ENCODE measurements around the gene NAMPT. TPM values are rescaled to one million over a fixed set of nuclear protein-coding genes. Genes with fewer than 3 reads are reported as not detected.
"Not testable (repeated sequence)": the region's sequence is repeated elsewhere in the genome, so short reads cannot be mapped to it uniquely, and the experiment has no call there.

NAMPT gene
- total RNA-seq, 1 donor from 2014 or later = 120 TPM

DNA sequence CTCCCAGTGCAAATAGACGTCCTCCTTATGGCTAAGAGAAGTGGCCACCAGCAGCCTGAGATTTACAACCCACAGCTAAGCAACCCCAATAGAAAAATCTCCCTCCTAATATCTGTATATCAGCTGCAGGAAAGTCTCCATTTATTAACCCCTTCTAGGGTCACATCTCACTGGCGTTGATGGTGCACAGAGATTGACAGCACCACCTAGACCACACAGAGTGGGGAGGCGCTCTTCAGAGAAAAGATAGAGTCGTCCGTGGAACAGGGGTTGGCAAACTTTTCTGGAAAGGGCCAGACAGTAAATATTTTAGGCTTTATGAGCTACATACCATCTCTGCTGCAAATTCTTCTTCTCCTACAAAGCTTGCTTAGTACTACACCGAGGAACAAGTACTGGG lies 60.0 kb downstream of the NAMPT start:
- no peak for DNase-seq

DNA sequence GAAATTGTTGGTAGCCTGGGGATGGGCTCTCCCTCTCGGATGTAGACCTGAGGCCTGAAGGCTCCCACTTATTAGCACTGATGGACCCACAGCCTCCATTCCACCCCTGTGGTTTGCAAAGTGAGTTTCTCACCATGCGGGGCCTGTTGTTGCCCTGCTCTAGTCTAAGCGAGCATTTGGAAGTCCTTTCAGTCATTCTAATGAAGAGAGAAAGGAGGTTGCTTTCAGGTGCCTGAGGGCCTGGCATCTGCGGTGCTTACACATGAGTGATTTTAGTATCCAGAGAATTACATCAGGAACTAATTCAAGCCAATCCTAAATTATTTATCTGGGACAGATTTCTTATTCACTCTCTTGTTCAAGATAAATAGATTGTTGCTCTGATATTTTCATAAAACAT lies 61.6 kb downstream of the NAMPT start:
- no peak for DNase-seq

DNA sequence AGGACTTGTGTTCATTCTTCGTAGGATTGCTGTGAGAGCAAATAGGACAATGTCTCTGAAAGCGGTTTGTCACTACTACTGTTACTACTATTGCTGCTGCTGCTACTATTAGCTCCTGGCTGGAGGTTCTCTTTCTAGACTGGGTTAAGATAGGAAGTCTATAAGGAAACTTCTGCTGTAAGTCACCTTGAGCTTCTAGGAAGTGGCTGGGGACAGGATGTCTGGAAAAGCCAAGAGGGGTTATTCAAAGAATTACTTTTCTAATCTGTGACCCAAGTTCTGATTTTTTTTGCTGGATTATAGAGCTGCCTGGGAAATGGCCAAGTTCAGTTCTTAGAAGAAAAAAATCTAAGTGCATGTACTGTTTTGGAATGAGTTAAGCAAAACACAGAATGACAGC lies 62.2 kb downstream of the NAMPT start:
- no peak for DNase-seq

DNA sequence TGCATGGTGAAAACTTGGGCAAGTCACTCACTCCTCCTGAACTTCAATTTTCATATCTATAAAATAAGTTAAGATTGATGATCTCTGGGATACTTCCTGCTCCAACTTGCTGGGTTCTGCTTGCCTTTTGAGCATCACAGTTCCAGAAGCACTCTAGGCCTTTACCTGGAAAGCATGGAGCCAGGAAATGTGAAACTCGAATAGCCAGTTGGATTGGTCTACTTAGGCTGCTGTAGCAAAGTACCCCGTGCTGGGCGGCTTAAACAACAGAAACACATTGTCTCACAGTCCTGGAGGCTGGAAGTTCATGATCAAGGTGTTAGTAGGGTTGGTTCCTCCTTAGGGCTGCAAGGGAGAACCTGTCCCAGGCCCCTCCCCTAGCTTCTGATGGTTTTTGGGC lies 64.5 kb downstream of the NAMPT start:
- DNase-seq = no peak

DNA sequence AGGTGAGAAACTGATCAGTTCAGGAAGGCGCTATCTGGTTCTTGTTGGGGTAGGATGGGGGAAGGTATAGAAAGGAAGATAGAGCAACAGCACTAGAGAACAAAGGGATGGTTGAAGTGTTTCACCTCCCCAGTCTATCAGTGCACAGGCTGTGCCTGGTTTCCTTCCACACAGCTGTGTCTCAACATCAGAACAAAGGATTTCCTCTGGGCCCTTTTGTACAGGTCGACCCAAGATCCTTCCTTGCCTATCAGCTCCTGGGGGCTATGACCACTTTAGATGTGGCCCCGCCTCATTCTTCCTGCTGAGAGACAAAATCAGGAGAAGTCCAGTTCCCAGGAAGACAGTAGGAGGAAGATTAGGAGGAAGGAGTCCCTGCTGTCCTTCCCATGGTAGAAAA lies 65.6 kb downstream of the NAMPT start:
- DNase-seq = no peak

DNA sequence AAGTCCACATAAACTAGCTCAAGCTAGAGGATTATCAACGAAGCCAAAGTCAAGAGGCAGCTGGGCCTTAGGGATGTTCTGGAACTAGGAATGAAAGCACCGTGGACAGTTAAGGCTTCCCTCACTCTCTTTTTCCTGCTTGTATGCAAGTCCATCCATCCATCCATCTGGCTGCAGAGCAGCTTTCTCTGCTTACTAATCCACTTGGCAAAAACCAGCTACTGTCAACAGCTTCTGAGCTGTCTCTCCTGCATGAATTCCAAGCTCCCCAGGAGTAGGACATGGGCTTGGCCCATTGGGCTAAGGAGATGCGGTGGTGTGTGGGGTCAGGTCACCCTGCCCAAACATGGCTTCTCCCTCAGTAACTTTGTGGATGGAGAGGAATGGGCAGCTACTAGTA lies 66.2 kb downstream of the NAMPT start:
- DNase-seq = no peak

DNA sequence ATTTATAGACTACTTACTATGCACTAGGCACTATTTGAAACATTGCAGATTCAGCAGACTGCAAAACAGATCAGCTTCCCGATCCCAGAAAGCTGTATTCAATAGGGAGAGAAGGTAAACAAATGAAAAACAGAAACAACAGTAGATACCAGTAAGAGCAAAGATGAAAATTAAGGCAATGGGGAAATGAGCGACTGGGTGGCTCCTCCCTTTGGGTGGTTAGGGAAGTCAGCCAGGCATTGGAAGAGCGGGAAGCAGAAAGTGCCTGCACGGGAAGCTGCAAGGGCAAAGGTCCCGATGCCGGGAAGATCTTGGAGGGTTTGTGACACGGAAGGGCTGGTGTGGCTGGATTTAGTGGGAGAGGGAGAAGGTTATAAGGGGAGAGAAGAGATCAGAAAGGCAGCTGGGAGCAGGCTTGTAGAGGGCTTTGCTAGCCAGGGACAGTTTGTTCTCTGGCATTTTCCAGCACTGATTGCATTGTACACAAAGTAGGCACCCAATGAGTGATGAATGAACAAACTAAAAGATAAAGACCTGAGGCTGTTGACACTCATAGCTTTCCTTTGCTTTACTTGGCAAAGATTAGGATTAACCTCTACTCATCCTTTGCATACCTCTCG lies 67.8 kb downstream of the NAMPT start:
- peak; percentile 14 for DNase-seq

DNA sequence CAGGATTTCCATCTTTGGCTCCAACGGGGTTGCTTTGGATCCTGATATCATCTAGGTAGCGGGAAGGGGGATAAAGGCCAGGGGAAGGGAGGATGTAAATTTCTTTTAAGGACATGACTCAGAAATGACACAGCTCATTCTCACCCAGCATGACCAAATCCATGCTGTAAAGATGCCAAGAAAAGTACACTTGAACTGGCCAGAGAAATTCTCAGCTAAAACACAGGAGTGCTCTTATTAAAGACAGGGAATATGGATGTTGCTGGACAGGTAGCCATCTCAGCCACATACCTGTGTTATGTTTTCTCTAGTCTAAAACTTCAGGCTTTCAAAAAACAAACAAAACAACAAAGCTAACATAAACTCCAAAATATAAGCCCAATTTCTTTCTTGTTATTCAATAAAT lies 68.3 kb downstream of the NAMPT start:
- DNase-seq = peak; percentile 16

DNA sequence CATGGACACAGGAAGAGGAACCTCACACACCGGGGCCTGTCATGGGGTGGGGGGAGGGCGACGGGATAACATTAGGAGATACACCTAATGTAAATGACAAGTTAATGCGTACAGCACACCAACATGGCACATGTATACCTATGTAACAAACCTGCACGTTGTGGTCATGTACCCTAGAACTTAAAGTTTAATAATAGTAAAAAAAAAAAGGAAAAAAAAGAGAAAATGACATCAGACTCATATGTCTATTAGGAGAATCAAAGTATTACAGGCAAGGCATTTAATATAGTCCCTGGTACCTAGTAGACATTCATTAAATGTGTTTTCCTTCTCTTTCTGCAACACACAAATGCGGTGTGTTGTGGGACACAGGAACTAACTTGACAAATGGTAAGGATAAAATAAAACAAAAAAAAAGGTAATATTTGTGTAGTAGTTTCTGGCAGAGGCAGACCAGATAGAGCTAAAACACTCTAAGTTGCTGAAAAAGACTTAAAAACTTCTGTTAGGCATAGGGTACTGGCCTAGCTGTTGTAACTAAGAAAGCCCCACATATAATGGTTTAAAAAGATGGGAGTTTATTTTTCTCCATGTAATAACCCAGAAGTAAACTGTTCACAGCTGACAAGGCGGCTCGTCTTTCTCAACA lies 68.8 kb downstream of the NAMPT start:
- no peak for DNase-seq

DNA sequence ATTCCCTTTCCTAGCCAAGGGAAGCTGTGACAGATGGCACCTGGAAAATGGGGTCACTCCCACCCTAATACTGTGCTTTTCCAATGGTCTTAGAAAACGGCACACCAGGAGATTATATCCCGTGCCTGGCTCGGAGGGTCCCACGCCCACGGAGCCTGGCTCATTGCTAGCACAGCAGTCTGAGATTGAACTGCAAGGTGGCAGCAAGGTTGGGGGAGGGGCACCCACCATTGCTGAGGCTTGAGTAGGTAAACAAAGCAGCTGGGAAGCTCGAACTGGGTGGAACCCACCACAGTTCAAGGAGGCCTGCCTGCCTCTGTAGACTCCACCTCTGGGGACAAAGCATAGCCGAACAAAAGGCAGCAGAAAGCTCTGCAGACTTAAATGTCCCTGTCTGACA lies 75.8 kb downstream of the NAMPT start:
- not testable (repeated sequence) for DNase-seq

DNA sequence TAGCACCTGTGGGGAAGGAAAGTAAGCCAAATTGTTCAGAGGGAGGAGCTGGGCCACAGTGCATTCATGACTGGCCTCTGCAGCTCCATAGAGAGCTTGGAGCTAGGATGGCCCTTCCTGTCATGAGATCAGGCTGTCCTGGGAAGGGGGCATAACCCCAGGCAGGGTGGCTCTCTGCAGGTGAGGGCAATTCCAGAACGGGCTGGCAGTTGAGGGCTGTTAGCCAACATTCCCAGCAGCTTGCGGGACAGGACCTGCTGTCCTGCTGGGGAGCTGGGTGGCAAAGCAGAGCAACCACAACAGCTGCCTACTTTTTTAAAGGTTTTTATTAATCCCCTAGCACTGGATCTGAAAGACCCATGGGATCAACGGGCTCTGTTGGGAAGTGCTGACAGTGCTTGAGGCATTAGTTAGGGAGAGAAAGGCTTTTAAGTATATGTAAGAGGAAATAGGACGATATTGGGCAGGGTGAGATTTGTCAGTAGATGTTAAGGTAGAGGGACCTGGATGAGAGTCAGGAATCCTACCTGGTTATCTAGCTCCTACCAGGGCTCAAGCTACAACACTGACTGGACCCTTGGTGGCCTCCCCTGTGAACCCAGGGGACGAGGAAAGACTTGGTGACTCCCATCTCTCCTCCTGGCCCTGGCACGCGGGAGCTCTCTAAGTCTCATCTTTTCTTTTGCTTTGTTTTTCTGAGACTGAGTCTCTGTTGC lies 77.8 kb downstream of the NAMPT start:
- no peak for DNase-seq

DNA sequence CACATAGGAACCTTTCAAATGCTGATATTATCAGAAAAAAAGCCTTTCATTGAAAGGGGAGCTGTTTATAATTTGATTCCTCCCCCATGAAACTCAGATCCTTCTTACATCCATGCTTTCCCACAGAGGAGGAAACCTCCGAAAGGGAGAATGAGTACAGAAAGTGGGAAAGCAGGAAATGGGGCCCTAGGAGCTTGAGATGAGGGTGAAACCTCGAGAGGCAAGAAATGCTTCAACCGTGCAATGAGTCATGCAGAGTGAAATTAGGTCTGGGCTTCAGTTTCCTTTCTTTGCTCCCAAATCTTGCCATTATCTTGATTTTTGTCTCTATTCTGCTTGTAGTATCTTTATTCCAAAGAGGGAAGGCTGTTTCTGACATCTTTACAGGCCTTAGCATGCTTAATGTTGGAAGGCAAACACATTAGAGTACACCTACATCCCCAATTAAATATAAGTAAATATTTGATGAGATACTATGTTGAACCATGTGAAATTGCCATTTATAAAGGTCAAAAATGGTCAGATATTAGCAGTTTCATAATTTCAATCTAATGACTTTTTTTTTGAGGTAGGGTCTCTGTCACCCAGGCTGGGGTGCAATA lies 79.1 kb downstream of the NAMPT start:
- DNase-seq = no peak

DNA sequence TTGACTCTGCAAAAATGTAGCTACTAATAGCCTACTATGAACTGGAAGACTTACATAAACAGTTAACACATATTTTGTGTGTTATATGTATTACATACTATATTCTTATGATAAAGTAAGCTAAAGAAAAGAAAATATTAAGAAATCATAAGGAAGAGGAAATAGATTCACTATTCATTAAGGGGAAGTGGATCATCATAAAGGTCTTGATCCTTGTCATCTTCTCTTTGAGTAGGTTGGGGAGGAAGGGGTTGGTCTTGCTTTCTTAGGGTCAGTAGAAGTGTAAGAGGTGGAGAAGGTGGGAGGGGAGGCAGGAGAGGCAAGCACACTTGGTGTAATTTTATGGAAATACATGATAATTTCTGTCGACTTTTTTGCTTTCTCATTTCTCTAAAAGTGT lies 81.3 kb downstream of the NAMPT start:
- DNase-seq = no peak

DNA sequence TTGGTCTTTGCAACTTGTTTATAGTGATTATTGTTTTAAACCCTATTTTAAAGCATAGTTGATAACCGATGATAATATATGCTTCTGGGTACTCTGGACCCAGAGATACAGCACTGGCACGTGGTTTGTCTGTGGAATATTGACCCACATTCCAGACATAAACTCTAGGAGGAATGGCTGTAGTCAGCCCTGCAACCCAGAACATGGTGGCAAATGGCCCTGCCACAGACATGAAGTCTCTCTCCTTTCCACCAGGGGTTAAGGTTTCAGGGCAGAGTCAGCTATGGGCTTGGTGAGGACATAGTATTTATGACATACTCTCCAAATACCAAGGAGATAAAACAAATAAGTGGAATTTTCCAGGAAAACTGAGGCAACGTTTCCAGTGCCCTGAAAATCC lies 83.6 kb downstream of the NAMPT start:
- no peak for DNase-seq

DNA sequence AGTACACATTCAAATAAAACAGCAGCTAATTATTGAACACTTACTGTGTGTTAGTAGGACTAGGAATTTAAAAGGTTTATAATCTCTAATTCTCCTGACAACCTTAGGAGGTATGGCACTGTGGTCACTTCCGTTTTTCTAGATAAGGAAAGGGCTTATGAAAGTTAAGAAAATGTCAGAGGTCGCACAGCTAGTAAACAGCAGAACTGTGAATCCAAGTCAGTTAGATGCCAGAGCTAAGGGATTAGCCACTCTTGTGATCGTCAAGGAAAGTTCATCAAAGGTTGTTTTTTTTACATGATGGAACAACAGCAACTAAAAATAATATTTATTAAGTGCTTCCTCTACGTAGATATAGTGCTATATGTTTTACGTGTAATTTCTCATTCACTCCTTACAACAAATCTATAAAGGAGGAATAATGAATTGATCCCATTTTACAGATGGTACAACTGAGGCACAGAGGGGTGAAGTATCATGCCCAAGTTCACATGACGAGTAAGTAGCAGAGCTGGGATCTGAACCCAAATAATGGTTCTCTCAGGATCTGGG lies 84.9 kb downstream of the NAMPT start:
- DNase-seq = no peak

DNA sequence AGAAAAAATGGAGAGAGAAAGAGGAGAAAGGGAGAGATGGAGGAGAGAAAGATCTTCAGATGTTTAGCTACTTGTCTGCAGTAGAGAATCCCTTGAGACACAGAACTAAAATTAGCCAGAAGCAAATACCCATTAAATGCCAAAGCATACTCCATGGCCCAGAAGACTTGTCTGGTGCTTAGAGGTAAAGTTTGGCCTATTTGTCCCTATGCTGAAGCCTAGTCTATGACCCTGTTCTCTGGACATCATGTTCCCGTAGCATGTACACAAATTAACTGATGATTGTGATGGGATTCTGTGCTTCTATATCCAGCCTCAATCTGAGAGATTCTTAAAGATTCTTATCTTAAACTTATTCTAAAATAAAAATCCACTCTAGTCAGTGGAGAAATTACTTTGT lies 85.8 kb downstream of the NAMPT start:
- DNase-seq = no peak

Small RNA genes lying within 50 kb of the gene (small RNA-seq; reads per million reads assigned to genes)
- gene RNU6-392P (ENCODE audit: low replicate concordance) = not detected

Other genes starting within 250 kb of the NAMPT start
- 99.0 TPM for gene SYPL1, start 172.7 kb downstream of the NAMPT start, total RNA-seq

Data from tongue (tissue), 3 donors.